GM18505 (cell line): ENCODE data around the gene ATG9B.

ENCODE experiments used
- ATAC-seq: cut with Tn5 transposase; IDR thresholded peaks from one replicate; pipeline ENCODE4 v1.9.1; 2021; ENCODE audit not compliant: unreplicated experiment
- POLR2A ChIP-seq: IDR thresholded peaks from 4 replicates; pipeline ENCODE4 v1.6.1; 2011; ENCODE audit warnings: borderline replicate concordance; ENCODE audit not compliant: insufficient read depth, insufficient read length; ENCODE audit errors: extremely low read depth

Gene ATG9B

DNA sequence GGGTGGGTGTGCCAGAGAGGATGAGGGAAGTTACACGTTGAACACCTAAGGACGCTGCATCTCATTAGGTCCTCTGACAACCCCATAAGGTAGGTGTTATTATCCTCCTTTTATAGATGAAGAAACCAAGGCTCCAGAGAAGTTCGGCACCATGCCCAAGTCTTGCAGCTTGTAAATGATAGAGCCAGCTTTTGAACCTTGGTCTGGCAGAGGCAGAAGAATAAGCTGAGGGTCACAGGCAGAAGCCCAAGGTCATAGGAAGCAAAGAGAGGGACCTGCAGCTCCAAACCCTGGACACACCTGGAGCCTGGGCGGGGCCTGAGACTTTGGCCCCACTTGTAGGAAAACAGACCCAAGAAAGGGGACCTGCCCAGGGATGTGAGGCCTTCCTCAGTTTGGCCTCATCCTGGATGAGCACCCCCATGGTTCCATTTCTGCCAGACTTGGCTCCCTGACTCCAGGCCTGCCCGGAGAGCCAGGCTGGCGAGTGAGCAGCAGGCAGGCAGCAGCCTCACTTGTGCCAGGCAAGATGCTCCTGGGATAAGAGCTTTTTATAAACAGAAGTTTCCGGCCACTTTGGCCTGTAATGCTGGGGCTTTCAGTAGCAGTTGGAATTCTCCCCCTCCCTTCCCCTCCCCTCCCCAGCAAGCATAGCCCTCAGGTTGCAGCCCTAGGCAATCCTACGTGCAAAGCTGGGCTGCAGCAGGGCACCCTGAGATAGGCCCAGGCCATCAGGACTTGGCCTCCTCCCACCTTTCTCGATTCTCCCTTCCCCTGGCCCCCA is 48.6 kb downstream of the ATG9B start:
- no peak for ATAC-seq
- no peak for TF ChIP-seq POLR2A

- TF ChIP-seq POLR2A: peak; percentile 58
- peak; percentile 57 for ATAC-seq
These were observed 49.6 kb downstream of the ATG9B start for GRCh38 chr7:150974468-150975391.

- TF ChIP-seq POLR2A: no peak
- ATAC-seq: no peak
These were observed 50.5 kb downstream of the ATG9B start for GRCh38 chr7:150973571-150974451.

- no peak for ATAC-seq
- no peak for TF ChIP-seq POLR2A
These were observed 51.6 kb downstream of the ATG9B start for GRCh38 chr7:150972741-150973140.

DNA sequence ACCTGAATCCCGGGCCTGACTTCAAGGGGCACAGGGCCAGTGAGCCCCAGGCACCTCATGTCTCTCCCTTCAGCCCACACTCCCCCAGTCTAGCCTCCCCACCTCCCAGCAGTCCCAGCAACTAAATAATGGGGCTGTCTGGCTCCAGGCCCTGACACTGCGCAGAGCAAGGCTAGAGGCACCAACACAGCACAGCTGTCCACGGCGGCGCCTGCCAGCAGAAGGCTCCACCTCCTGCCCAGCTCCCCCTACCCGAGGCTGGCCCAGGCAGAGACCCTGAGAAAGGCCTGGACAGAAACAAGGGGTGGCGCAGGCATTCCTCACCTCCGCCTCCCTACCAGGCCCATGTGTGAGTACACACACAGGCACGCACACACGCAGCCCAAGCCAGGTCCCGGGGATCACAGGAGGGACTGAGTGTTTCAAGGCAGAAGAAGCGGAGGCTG is 52.2 kb downstream of the ATG9B start:
- ATAC-seq: no peak
- TF ChIP-seq POLR2A: no peak

DNA sequence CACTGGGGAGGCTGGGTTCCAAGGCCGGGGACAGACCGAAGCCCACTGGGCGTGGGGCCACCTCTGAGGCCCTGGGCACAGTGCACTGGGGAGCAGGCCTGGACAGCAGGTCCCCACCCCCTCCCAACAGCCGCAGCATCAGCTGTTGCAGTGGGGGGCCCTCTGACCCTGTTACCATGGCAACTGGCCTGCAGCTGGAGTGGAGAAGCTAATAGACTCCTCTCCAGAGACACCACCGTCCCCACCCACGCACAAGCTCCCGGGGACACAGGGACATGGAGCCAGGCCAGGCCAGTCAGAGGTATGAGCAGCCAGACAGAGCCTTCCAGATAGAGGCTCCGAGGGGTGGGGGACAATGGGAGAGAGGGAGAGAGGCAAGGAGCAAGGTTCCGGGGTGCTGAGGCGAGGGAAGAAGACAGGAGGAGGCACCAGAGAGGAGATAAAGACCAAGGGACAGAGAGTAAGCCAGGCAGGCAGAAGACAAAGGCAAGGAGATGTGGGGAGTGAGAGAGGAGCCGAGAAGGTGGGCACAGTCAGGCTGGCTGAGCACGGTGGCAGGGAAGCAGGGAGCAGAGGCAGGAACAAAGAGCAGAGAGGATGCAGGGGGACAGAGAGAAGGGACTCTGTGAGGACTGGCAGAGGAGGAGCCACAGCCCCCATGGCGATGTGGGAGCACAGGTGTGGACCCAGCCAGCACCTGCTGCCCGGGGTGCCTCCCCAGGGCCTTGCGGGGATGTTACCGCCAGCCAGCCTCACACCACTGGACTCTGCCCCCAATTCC is 52.9 kb downstream of the ATG9B start:
- no peak for TF ChIP-seq POLR2A
- ATAC-seq: no peak

GRCh38 chr7:150970424-150970823 is 53.9 kb downstream of the ATG9B start:
- no peak for ATAC-seq
- TF ChIP-seq POLR2A: no peak

DNA sequence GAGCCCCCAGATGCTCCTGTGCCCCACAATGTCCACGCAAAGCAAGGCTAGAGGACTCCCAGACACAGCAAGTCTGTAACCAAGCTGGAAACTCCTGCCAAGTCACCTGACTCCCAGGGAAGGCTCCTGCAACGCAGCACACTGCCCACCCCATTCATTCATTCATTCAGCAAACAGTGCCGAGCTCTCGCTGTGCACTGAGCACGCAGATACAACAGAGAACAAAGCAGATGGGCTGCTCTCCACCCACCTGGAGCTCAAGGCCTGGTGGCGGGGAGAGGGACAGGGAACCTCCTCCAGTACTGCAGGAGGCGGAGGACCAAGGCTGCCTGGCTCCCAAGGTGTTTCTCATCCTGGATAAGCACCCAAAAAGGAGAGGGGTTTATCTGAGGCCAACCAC is 54.8 kb downstream of the ATG9B start:
- no peak for TF ChIP-seq POLR2A
- ATAC-seq: no peak

GRCh38 chr7:150968734-150969372 is 55.4 kb downstream of the ATG9B start:
- no peak for ATAC-seq
- no peak for TF ChIP-seq POLR2A

- ATAC-seq: no peak
- no peak for TF ChIP-seq POLR2A
These were observed 56.1 kb downstream of the ATG9B start for GRCh38 chr7:150968056-150968733.

DNA sequence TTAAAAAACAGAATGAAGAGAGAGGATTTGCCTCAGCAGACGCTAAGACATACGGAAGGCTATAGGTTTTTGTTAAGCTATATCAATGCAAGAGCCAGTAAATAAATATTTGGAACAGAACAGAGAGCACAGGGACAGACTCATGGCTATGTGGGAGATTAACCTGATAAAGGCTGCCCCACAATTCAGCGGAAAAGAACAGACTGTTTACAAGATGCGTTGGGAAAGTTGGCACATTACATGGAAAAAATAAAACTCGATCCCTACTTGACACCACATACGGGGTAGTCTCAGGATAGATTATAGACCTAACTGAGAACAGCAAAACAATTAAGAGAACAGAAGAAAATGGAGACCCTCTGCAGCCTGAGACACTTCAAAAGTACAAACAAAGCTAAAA is 56.9 kb downstream of the ATG9B start:
- no peak for TF ChIP-seq POLR2A
- no peak for ATAC-seq
